Skeletal muscle tissue (tissue), 4 donors: ENCODE data around the gene FLG. TPM values are rescaled to one million over a fixed set of nuclear protein-coding genes. Genes with fewer than 3 reads are reported as not detected.
"Not testable (repeated sequence)": the region's sequence is repeated elsewhere in the genome, so short reads cannot be mapped to it uniquely, and the experiment has no call there.

Experiments
- H3K27ac ChIP-seq: one replicate; pipeline ENCODE4 v1.7.0; 2013; ENCODE audit warnings: mild to moderate bottlenecking, low read depth, low read length, inconsistent platforms
- H3K27me3 ChIP-seq, 3 donors: one replicate each; pipeline ENCODE4 v1.7.0; 2013; ENCODE audit warnings: low read length in 3 of 3; ENCODE audit not compliant: control insufficient read depth in 3 of 3, insufficient read depth in 3 of 3
- H3K36me3 ChIP-seq, 3 donors: one replicate each; pipeline ENCODE4 v1.7.0; 2013; ENCODE audit warnings: low read length in 3 of 3; ENCODE audit not compliant: control insufficient read depth in 3 of 3, insufficient read depth in 3 of 3
- H3K4me1 ChIP-seq, 3 donors: one replicate each; pipeline ENCODE4 v1.7.0; 2013; ENCODE audit warnings: low read length in 3 of 3, mild to moderate bottlenecking in 3 of 3; ENCODE audit not compliant: control insufficient read depth in 3 of 3, insufficient read depth in 3 of 3
- H3K4me3 ChIP-seq, 3 donors: one replicate each; pipeline ENCODE4 v1.7.0; 2013; ENCODE audit warnings: low read length in 3 of 3
- H3K9ac ChIP-seq, 3 donors: one replicate each; pipeline ENCODE4 v1.7.0; 2013; ENCODE audit warnings: low read length in 3 of 3, mild to moderate bottlenecking in 3 of 3, moderate library complexity in 2 of 3, low read depth in 1 of 3
- H3K9me3 ChIP-seq, 3 donors: one replicate each; pipeline ENCODE4 v1.7.0; 2013; ENCODE audit warnings: low read length in 3 of 3; ENCODE audit not compliant: control insufficient read depth in 3 of 3
- total RNA-seq: library from RNA; depleted of rRNA; stranded (reverse); fragments of >200 nt; gene quantifications from one replicate; pipeline ENCODE4 v1.2.3, GENCODE V29; 2014
- donor health status: Osteomylitis.

Gene FLG
- total RNA-seq, 1 donor from 2014 or later, result under 0.01 TPM

DNA sequence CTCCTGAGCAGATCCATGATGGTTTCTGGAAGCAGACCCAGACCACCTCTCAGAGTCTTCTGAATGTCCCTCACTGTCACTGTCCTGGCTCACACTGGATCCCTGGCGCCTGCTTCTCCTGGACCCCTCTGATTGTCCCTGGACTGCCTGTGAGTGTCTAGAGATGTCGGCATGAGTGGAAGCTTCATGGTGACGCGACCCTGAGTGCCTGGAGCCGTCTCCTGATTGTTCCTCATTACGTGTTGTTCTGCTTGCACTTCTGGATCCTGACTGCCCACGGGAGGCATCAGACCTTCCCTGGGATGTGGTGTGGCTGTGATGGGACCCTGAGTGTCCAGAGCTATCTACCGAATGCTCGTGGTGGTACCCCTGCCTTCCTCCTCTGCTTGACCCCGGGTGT lies 18.9 kb downstream of the FLG start:
- H3K9ac ChIP-seq, H3K9me3 ChIP-seq, H3K27me3 ChIP-seq, H3K36me3 ChIP-seq, H3K27ac ChIP-seq, H3K4me3 ChIP-seq, H3K4me1 ChIP-seq: not testable (repeated sequence)

DNA sequence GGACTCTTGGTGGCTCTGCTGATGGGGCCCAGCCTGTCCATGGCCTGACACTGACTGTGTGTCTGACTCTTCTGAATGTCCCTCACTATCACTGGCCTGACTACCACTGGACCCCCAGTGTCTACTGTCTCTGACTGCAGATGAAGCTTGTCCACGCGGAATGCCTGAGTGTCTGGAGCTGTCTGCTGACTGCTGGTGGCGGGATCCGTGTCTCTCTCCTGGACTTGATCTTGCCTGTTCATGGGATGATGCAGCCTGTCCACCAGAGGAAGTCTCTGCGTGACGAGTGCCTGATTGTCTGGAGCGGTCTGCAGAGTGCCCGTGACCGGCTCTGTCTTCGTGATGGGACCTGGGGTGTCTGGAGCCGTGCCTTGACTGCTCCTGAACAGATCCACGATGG lies 20.3 kb downstream of the FLG start:
- H3K27ac ChIP-seq, H3K27me3 ChIP-seq, H3K4me1 ChIP-seq: not testable (repeated sequence)

DNA sequence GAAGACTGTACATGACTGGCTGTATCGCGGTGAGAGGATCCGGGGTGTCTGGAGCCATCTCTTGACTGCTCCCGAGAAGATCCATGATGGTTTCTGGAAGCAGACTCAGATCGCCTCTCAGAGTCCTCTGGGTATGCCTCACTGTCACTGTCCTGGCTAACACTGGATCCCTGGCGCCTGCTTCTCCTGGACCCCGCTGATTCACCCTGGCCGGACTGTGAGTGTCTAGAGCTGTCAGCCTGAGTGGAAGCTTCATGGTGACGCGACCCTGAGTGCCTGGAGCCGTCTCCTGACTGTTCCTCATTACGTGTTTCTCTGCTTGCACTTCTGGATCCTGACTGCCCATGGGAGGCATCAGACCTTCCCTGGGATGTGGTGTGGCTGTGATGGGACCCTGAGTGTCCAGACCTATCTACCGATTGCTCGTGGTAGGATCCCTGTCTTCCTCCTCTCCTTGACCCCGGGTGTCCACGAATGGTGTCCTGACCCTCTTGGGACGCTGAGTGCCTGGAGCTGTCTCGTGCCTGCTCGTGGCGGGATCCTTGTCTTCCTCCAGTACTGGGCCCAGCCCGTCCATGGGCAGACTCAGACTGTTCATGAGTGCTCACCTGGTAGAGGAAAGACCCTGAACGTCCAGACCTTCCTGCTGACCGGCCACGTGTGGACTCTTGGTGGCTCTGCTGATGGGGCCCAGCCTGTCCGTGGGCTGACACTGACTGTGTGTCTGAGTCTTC lies 21.7 kb downstream of the FLG start:
- not testable (repeated sequence) for H3K36me3 ChIP-seq, H3K9ac ChIP-seq, H3K27me3 ChIP-seq, H3K4me1 ChIP-seq, H3K27ac ChIP-seq, H3K4me3 ChIP-seq, H3K9me3 ChIP-seq

More for the DNA sequence above, 20.3 kb downstream of the FLG start:
- not testable (repeated sequence) for H3K4me3 ChIP-seq, H3K9me3 ChIP-seq, H3K9ac ChIP-seq, H3K36me3 ChIP-seq

DNA sequence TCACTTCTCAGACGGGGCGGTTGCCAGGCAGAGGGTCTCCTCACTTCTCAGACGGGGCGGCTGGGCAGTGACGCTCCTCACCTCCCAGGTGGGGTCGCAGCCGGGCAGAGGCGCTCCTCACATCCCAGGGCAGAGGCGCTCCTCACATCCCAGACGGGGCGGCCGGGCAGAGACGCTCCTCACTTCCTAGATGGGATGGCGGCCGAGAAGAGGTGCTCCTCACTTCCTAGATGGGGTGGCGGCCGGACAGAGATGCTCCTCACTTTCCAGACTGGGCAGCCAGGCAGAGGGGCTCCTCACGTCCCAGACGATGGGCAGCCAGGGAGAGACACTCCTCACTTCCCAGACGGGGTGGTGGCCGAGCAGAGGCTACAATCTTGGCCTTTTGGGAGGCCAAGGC lies 68.6 kb downstream of the FLG start:
- not testable (repeated sequence) for H3K9me3 ChIP-seq, H3K27ac ChIP-seq, H3K4me3 ChIP-seq, H3K36me3 ChIP-seq, H3K9ac ChIP-seq, H3K4me1 ChIP-seq, H3K27me3 ChIP-seq

Other genes starting within 250 kb of the FLG start
- not detected for gene TCHHL1, start 236.2 kb downstream of the FLG start, total RNA-seq
- gene TCHH, start 209.8 kb downstream of the FLG start, total RNA-seq, result not detected
- gene RPTN, start 166.0 kb downstream of the FLG start, total RNA-seq, result not detected
- gene HRNR, start 101.0 kb downstream of the FLG start, total RNA-seq, result not detected
- gene FLG2, start 34.8 kb upstream of the FLG start, total RNA-seq, result not detected
- not detected for gene CRNN, start 89.0 kb upstream of the FLG start, total RNA-seq
- not detected for gene LCE5A, start 185.6 kb upstream of the FLG start, total RNA-seq
- gene CRCT1, start 189.2 kb upstream of the FLG start, total RNA-seq, result not detected
- gene LCE3E, start 241.5 kb upstream of the FLG start, total RNA-seq, result not detected